Caco-2 (cell line): ENCODE results near the gene C1orf105. TPM values are rescaled to one million over a fixed set of nuclear protein-coding genes. Genes with fewer than 3 reads are reported as not detected.

ENCODE experiments used
- BruUV-seq: library from RNA; stranded (reverse); fragments of 400-500 nt; replicated peaks from 2 replicates; lab custom pipeline; 2021; lab: Mats Ljungman, UMichigan
- CTCF ChIA-PET: fragments of 300-600 bp; sonication (Branson Sonifier 250); formaldehyde crosslinking; loops from one replicate; lab custom pipeline; 2022; ENCODE audit warnings: antibody characterized with exemption; lab: Charles Lee
- POLR2A ChIA-PET: fragments of 300-600 bp; sonication (Branson Sonifier 250); formaldehyde crosslinking; loops from one replicate; lab custom pipeline; 2022; ENCODE audit warnings: antibody characterized with exemption; lab: Charles Lee
- DNase-seq, 2 experiments: peaks; one replicate each; pipeline versions ENCODE4 v3.0.0 to v3.0.0-alpha.2; 2020 to 2022
- H3K27me3 ChIP-seq: replicated peaks from 2 replicates; pipeline ENCODE4 v1.6.0; 2011; ENCODE audit warnings: low read length; ENCODE audit not compliant: control insufficient read depth, insufficient read depth
- H3K36me3 ChIP-seq: 2 replicates; pipeline ENCODE4 v1.5.1; 2011; ENCODE audit warnings: low read length; ENCODE audit not compliant: control insufficient read depth, insufficient read depth
- H3K4me1 ChIP-seq: fragments of 250-450 bp; sonication (Bioruptor Pico); 2 replicates; pipeline ENCODE4 v1.5.1; 2020; ENCODE audit warnings: mild to moderate bottlenecking
- H3K4me3 ChIP-seq: 2 replicates; pipeline ENCODE4 v1.5.1; 2011; ENCODE audit warnings: low read depth, mild to moderate bottlenecking, control low read depth, low read length
- H3K9me3 ChIP-seq: fragments of 250-450 bp; sonication (Bioruptor Pico); 2 replicates; pipeline ENCODE4 v1.5.1; 2020; ENCODE audit warnings: mild to moderate bottlenecking, moderate library complexity
- H3K27ac Mint-ChIP-seq: one replicate; pipeline ENCODE4 v1.8.0; 2022; ENCODE audit warnings: mixed read lengths; ENCODE audit not compliant: unreplicated experiment
- H3K27me3 Mint-ChIP-seq: one replicate; pipeline ENCODE4 v1.8.0; 2022; ENCODE audit warnings: mixed read lengths; ENCODE audit not compliant: insufficient read depth, unreplicated experiment
- H3K36me3 Mint-ChIP-seq: one replicate; pipeline ENCODE4 v1.8.0; 2022; ENCODE audit warnings: mild to moderate bottlenecking, mixed read lengths; ENCODE audit not compliant: insufficient read depth, unreplicated experiment
- H3K4me1 Mint-ChIP-seq: one replicate; pipeline ENCODE4 v1.8.0; 2022; ENCODE audit warnings: low read depth, mixed read lengths; ENCODE audit not compliant: unreplicated experiment
- H3K4me3 Mint-ChIP-seq: one replicate; pipeline ENCODE4 v1.8.0; 2022; ENCODE audit warnings: mild to moderate bottlenecking, moderate library complexity, mixed read lengths; ENCODE audit not compliant: unreplicated experiment
- H3K9me3 Mint-ChIP-seq: one replicate; pipeline ENCODE4 v1.8.0; 2022; ENCODE audit warnings: mixed read lengths; ENCODE audit not compliant: unreplicated experiment
- CTCF ChIP-seq, 2 experiments: fragments of 200-600 bp in 1 of 2; IDR thresholded peaks; 1 replicate in 1 of 2; 2 replicates in 1 of 2; pipeline versions ENCODE4 v1.5.1 to v1.8.0; 2011 to 2022; ENCODE audit warnings: antibody characterized with exemption in 1 of 2, control low read depth in 1 of 2, inconsistent platforms in 1 of 2, low read depth in 1 of 2, low read length in 1 of 2, mild to moderate bottlenecking in 1 of 2, moderate library complexity in 1 of 2; ENCODE audit not compliant: insufficient read depth in 1 of 2, severe bottlenecking in 1 of 2, unreplicated experiment in 1 of 2
- intact Hi-C: fragments of 100-400 bp; cut with micrococcal nuclease; formaldehyde crosslinking; loops from one replicate; pipeline ENCODE4 v1.10.0; 2022; ENCODE audit not compliant: unreplicated experiment
- total RNA-seq: library from RNA; stranded (reverse); gene quantifications from 2 replicates; pipeline ENCODE4 v1.2.3, GENCODE V29; 2022

The C1orf105 gene
- total RNA-seq, 1 experiment from 2014 or later: 0.82 TPM

DNA sequence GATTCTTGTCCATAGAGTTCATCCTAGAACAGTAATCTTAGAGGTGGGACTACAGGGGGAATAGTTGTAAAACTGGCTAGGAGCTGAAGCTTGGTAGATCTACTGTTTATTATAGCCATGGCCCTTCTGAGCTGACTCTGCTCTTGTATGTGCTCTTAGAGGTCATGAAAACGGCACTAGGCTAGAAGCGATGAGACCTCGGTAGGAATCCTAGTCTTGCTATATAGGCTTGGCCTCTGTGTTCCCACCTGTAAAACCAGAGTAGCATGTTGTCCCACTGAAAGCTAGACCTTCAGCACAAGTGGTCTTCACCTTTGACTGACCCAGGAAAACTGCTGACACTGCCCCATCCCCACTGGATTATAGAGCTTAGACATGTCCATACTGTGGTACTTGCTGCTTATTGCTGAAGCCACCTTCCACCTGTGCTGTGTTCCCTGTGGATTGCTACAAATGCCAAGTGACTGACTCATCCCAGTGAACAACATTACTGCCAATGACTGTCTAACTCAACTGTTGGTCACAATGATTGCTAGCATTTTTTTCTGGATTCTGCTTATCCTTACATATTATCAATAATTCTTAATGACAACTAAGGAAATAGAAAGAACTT is 46.4 kb downstream of the C1orf105 start:
- CTCF ChIA-PET: no interaction called here
- no peak overlapping the region for H3K4me3 ChIP-seq
- intact Hi-C loops: no loop called here
- H3K27ac Mint-ChIP-seq: peak overlapping the region; percentile 60
- no peaks in the 10 kb centered on the region for H3K27me3 Mint-ChIP-seq
- POLR2A ChIA-PET: interaction anchor here (0.5 to 1.5 kb wide), 2 partner anchors 24 to 65 kb away, joined by 3 read pairs; no protein-coding TSS in a partner anchor
- peaks cover 68% of the 10 kb centered on the region for H3K4me1 ChIP-seq
- H3K4me1 Mint-ChIP-seq: peaks cover 46% of the 10 kb centered on the region
- TF ChIP-seq CTCF (IDR thresholded peaks at IDR 0.05; ENCODE audit: insufficient read depth in 1 of 2, low read depth in 1 of 2, low read length in 1 of 2, severe bottlenecking in 1 of 2, unreplicated experiment in 1 of 2): no peak
- H3K4me3 Mint-ChIP-seq: no peak overlapping the region
- no peaks in the 10 kb centered on the region for H3K27me3 ChIP-seq
- peaks cover 15% of the 10 kb centered on the region for H3K36me3 Mint-ChIP-seq
- no peaks in the 10 kb centered on the region for H3K36me3 ChIP-seq
- peak; percentile 41 to 56 for DNase-seq
- BruUV-seq: no TSS peak
- H3K9me3 Mint-ChIP-seq: no peaks in the 10 kb centered on the region
- no peaks in the 10 kb centered on the region for H3K9me3 ChIP-seq

- Mint-ChIP-seq H3K9me3 (no peaks in the 10 kb centered on the region), H3K36me3 (peaks cover 15% of the 10 kb centered on the region), H3K4me1 (peaks cover 49% of the 10 kb centered on the region), H3K27ac (peak overlapping the region; percentile 60), H3K27me3 (no peaks in the 10 kb centered on the region), H3K4me3 (no peak overlapping the region)
- Histone ChIP-seq H3K36me3 (no peaks in the 10 kb centered on the region), H3K27me3 (no peaks in the 10 kb centered on the region), H3K9me3 (no peaks in the 10 kb centered on the region), H3K4me1 (peaks cover 64% of the 10 kb centered on the region), H3K4me3 (no peak overlapping the region)
- TF ChIP-seq CTCF (IDR thresholded peaks at IDR 0.05; ENCODE audit: insufficient read depth in 1 of 2, low read depth in 1 of 2, low read length in 1 of 2, severe bottlenecking in 1 of 2, unreplicated experiment in 1 of 2): no peak
- POLR2A ChIA-PET: no interaction called here
- CTCF ChIA-PET: no interaction called here
- no TSS peak for BruUV-seq
- intact Hi-C loops: no loop called here
- no peak for DNase-seq
These were observed 47.0 kb downstream of the C1orf105 start for GRCh38 chr1:172467446-172467845.

DNA sequence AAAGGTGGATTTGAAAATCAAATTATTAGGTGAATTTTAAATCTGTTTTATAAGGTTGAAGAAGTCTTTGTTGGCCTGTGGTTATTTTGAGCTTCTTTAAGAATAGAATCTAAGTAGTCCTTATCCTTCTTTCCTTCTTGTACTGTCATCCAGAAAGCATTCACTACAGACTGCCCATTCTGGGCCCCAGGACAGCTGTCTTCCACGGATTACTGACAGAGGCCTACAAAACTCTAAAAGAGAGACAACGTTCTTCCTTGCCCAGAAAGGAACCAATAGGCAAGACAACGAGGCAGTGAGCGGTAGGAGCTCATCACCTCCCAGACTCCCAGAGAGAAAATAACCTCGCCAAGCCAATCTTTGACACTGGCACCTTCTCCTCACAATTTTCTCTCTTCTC is 47.8 kb downstream of the C1orf105 start:
- H3K36me3 ChIP-seq: no peaks in the 10 kb centered on the region
- no peak for TF ChIP-seq CTCF (IDR thresholded peaks at IDR 0.05; ENCODE audit: insufficient read depth in 1 of 2, low read depth in 1 of 2, low read length in 1 of 2, severe bottlenecking in 1 of 2, unreplicated experiment in 1 of 2)
- intact Hi-C loops: no loop called here
- Mint-ChIP-seq H3K27me3 (no peaks in the 10 kb centered on the region), H3K36me3 (peaks cover 15% of the 10 kb centered on the region), H3K4me3 (peak overlapping the region; percentile 21), H3K4me1 (peaks cover 55% of the 10 kb centered on the region), H3K27ac (peak overlapping the region; percentile 60), H3K9me3 (no peaks in the 10 kb centered on the region)
- no peak overlapping the region for H3K4me3 ChIP-seq
- ChIA-PET CTCF (no interaction called here), POLR2A (interaction anchor here (0.7 kb wide), 1 partner anchor 19 kb away, joined by 3 read pairs; no protein-coding TSS in a partner anchor)
- H3K27me3 ChIP-seq: no peaks in the 10 kb centered on the region
- peaks cover 66% of the 10 kb centered on the region for H3K4me1 ChIP-seq
- no peaks in the 10 kb centered on the region for H3K9me3 ChIP-seq
- no TSS peak for BruUV-seq
- no peak for DNase-seq
